Measurements from ENCODE around the gene TRAK2. TPM values are rescaled to one million over a fixed set of nuclear protein-coding genes. Genes with fewer than 3 reads are reported as not detected.

TRAK2 gene
- total and polyA plus RNA-seq, 2 of the 13 experiments (the other 11 are each of a cell fraction or from before 2014, with no cell fraction given): 7.7 to 21.0 TPM

DNA sequence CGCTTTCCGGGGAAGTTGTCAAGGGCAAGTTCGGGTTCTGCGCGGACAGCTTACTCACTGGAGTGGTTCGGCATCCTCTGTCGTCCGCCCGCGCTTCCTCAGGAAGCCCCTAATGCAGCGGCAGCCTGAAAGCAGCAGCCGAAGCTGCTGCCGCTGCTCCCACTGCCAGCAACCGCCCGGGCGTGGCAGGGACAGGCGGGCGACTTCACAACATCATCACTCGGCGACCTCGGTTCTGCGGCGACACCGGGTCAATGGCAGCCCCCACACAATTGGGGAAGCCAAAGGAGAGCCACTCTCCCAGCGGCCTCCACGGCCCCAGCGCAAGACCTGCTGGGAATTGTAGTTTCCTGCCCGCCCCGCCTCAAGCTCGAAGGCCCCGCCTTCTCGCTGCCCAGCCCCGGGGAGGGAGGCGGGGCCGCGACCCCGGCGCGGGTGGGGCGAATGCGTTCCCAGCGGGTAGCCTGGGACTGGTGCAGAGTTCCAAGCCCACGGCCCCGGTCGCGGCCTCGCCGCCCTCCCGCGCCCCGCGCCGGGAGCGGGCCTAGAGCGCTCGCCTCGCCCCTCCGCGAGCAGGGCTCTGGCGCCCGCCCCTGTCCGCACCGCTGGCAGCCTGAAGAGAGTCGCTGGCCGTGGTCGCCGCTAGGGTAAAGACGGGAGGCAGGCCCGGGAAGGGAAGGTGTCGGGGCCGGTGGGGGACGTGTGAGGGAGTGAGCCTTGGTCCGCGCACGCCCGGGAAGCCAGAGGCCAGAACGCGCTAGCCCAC is at the start of gene TRAK2, which contains the start of gene STRADB (continued):
- TF ChIP-seq, protein P1, sequence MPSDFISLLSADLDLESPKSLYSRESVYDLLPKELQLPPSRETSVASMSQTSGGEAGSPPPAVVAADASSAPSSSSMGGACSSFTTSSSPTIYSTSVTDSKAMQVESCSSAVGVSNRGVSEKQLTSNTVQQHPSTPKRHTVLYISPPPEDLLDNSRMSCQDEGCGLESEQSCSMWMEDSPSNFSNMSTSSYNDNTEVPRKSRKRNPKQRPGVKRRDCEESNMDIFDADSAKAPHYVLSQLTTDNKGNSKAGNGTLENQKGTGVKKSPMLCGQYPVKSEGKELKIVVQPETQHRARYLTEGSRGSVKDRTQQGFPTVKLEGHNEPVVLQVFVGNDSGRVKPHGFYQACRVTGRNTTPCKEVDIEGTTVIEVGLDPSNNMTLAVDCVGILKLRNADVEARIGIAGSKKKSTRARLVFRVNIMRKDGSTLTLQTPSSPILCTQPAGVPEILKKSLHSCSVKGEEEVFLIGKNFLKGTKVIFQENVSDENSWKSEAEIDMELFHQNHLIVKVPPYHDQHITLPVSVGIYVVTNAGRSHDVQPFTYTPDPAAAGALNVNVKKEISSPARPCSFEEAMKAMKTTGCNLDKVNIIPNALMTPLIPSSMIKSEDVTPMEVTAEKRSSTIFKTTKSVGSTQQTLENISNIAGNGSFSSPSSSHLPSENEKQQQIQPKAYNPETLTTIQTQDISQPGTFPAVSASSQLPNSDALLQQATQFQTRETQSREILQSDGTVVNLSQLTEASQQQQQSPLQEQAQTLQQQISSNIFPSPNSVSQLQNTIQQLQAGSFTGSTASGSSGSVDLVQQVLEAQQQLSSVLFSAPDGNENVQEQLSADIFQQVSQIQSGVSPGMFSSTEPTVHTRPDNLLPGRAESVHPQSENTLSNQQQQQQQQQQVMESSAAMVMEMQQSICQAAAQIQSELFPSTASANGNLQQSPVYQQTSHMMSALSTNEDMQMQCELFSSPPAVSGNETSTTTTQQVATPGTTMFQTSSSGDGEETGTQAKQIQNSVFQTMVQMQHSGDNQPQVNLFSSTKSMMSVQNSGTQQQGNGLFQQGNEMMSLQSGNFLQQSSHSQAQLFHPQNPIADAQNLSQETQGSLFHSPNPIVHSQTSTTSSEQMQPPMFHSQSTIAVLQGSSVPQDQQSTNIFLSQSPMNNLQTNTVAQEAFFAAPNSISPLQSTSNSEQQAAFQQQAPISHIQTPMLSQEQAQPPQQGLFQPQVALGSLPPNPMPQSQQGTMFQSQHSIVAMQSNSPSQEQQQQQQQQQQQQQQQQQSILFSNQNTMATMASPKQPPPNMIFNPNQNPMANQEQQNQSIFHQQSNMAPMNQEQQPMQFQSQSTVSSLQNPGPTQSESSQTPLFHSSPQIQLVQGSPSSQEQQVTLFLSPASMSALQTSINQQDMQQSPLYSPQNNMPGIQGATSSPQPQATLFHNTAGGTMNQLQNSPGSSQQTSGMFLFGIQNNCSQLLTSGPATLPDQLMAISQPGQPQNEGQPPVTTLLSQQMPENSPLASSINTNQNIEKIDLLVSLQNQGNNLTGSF (CRISPR knock-in tag; IDR thresholded peaks at IDR 0.05): peak; percentile 37; the same call in 1 of the 2 replicates
- peak; percentile 46 for TF ChIP-seq GABPA (IDR thresholded peaks at IDR 0.05; ENCODE audit: low read depth, low read length)
- peak; percentile 82 for TF ChIP-seq GABPA (CRISPR knock-in tag; IDR thresholded peaks at IDR 0.05; ENCODE audit: low read depth)
- no peak for TF ChIP-seq RAD51 (IDR thresholded peaks at IDR 0.05; ENCODE audit: borderline replicate concordance)
- 0 out of 2 replicates have a peak, but pooled peaks have one; percentile 71 for TF ChIP-seq TOE1 (CRISPR knock-in tag; IDR thresholded peaks at IDR 0.05)
- no peak for TF ChIP-seq ZNF33A (CRISPR knock-in tag; IDR thresholded peaks at IDR 0.05; ENCODE audit: borderline replicate concordance)
- no peak; the same call in 1 of the 2 replicates for TF ChIP-seq SIX1 (CRISPR knock-in tag; IDR thresholded peaks at IDR 0.05; ENCODE audit: borderline replicate concordance)
- TF ChIP-seq ZNF883 (CRISPR knock-in tag; IDR thresholded peaks at IDR 0.05; ENCODE audit: not compliant biosample characterization): no peak
- peak; percentile 86 for TF ChIP-seq TBL1XR1 (IDR thresholded peaks at IDR 0.05; ENCODE audit: borderline replicate concordance, low read length, partially characterized antibody)
- peak; percentile 86 for TF ChIP-seq MXD4 (CRISPR knock-in tag; IDR thresholded peaks at IDR 0.05)
- TF ChIP-seq ZSCAN30 (CRISPR knock-in tag; IDR thresholded peaks at IDR 0.05): peak; percentile 90; the same call in 1 of the 2 replicates
- TF ChIP-seq, protein P2, sequence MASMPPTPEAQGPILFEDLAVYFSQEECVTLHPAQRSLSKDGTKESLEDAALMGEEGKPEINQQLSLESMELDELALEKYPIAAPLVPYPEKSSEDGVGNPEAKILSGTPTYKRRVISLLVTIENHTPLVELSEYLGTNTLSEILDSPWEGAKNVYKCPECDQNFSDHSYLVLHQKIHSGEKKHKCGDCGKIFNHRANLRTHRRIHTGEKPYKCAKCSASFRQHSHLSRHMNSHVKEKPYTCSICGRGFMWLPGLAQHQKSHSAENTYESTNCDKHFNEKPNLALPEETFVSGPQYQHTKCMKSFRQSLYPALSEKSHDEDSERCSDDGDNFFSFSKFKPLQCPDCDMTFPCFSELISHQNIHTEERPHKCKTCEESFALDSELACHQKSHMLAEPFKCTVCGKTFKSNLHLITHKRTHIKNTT (CRISPR knock-in tag; IDR thresholded peaks at IDR 0.05): 0 out of 2 replicates have a peak, but pooled peaks have one; percentile 87
- peak; percentile 69 for TF ChIP-seq MAF1 (CRISPR knock-in tag; IDR thresholded peaks at IDR 0.05; ENCODE audit: borderline replicate concordance)
- TF ChIP-seq, protein P3, sequence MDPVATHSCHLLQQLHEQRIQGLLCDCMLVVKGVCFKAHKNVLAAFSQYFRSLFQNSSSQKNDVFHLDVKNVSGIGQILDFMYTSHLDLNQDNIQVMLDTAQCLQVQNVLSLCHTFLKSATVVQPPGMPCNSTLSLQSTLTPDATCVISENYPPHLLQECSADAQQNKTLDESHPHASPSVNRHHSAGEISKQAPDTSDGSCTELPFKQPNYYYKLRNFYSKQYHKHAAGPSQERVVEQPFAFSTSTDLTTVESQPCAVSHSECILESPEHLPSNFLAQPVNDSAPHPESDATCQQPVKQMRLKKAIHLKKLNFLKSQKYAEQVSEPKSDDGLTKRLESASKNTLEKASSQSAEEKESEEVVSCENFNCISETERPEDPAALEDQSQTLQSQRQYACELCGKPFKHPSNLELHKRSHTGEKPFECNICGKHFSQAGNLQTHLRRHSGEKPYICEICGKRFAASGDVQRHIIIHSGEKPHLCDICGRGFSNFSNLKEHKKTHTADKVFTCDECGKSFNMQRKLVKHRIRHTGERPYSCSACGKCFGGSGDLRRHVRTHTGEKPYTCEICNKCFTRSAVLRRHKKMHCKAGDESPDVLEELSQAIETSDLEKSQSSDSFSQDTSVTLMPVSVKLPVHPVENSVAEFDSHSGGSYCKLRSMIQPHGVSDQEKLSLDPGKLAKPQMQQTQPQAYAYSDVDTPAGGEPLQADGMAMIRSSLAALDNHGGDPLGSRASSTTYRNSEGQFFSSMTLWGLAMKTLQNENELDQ (CRISPR knock-in tag; IDR thresholded peaks at IDR 0.05; ENCODE audit: borderline replicate concordance): no peak
- no peak; the same call in 1 of the 2 replicates for TF ChIP-seq TGIF2 (CRISPR knock-in tag; IDR thresholded peaks at IDR 0.05)
- no peak for TF ChIP-seq ZBTB8A (CRISPR knock-in tag; IDR thresholded peaks at IDR 0.05; ENCODE audit: borderline replicate concordance, low read depth)
- TF ChIP-seq, protein P4, sequence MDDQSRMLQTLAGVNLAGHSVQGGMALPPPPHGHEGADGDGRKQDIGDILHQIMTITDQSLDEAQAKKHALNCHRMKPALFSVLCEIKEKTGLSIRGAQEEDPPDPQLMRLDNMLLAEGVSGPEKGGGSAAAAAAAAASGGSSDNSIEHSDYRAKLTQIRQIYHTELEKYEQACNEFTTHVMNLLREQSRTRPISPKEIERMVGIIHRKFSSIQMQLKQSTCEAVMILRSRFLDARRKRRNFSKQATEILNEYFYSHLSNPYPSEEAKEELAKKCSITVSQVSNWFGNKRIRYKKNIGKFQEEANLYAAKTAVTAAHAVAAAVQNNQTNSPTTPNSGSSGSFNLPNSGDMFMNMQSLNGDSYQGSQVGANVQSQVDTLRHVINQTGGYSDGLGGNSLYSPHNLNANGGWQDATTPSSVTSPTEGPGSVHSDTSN (CRISPR knock-in tag; IDR thresholded peaks at IDR 0.05; ENCODE audit: borderline replicate concordance): no peak; the same call in 1 of the 2 replicates
- no peak for TF ChIP-seq ZNF780A (CRISPR knock-in tag; IDR thresholded peaks at IDR 0.05)
- TF ChIP-seq ZNF605 (CRISPR knock-in tag; IDR thresholded peaks at IDR 0.05): peak; percentile 94

All from HepG2 (cell line).